Mesothelial cell of epicardium (in vitro differentiated cells): ENCODE results near the gene TERF2IP. TPM values are rescaled to one million over a fixed set of nuclear protein-coding genes. Genes with fewer than 3 reads are reported as not detected.

Source experiments
- DNase-seq, 2 experiments: peaks; one replicate each; pipeline ENCODE4 v3.0.0; 2021; ENCODE audit warnings: low spot score in 2 of 2; ENCODE audit not compliant: unreplicated experiment in 2 of 2
- H3K27ac Mint-ChIP-seq: 2 replicates; pipeline ENCODE4 v1.8.0; 2021; ENCODE audit warnings: mixed read lengths
- H3K27me3 Mint-ChIP-seq: 2 replicates; pipeline ENCODE4 v1.8.0; 2021; ENCODE audit warnings: low read depth, mixed read lengths
- H3K36me3 Mint-ChIP-seq: 2 replicates; pipeline ENCODE4 v1.8.0; 2021; ENCODE audit warnings: mixed read lengths
- H3K4me1 Mint-ChIP-seq: 2 replicates; pipeline ENCODE4 v1.8.0; 2021; ENCODE audit warnings: mixed read lengths
- H3K4me3 Mint-ChIP-seq: 2 replicates; pipeline ENCODE4 v1.8.0; 2021; ENCODE audit warnings: mild to moderate bottlenecking, moderate library complexity, mixed read lengths
- H3K9me3 Mint-ChIP-seq: 2 replicates; pipeline ENCODE4 v1.8.0; 2021; ENCODE audit warnings: mixed read lengths
- CTCF ChIP-seq: fragments of 200-600 bp; sonication (generic); IDR thresholded peaks from one replicate; pipeline ENCODE4 v1.5.0; 2021; ENCODE audit warnings: antibody characterized with exemption; ENCODE audit not compliant: unreplicated experiment
- total RNA-seq: library from RNA; stranded (reverse); gene quantifications from 3 replicates; pipeline ENCODE4 v1.2.1, GENCODE V29; 2021

Gene TERF2IP
- total RNA-seq, 1 donor from 2014 or later = 51.0 TPM

DNA sequence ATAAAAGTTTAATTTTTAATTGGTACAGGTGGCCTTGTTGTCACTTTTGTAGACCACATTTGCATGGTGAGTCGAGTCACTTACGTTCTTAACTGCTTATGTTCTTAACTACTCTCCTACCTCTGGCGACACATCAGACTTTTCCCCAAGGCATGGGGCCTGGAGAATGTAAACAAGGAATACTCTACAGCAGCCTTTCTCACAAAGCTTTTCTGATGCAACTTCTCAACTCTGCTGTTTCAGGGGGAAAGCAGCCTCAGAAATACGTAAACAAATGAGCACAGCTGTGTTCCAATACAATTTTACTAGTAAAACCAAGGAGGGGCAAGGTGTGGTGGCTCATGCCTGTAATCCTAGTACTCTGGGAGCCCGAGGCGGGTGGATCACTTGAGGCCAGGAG, 7.0 kb upstream of the TERF2IP start:
- peaks cover 42% of the 10 kb centered on the region for H3K36me3 Mint-ChIP-seq
- TF ChIP-seq CTCF = no peak
- no peaks in the 10 kb centered on the region for H3K9me3 Mint-ChIP-seq
- no peak overlapping the region for H3K27ac Mint-ChIP-seq
- H3K4me1 Mint-ChIP-seq = peaks cover 8% of the 10 kb centered on the region
- H3K27me3 Mint-ChIP-seq = no peaks in the 10 kb centered on the region
- no peak for DNase-seq
- H3K4me3 Mint-ChIP-seq = no peak overlapping the region

GRCh38 chr16:75644240-75645012, 3.1 kb upstream of the TERF2IP start:
- Mint-ChIP-seq H3K27me3 (no peaks in the 10 kb centered on the region), H3K36me3 (peaks cover 21% of the 10 kb centered on the region), H3K27ac (no peak overlapping the region), H3K4me1 (peaks cover 18% of the 10 kb centered on the region), H3K9me3 (no peaks in the 10 kb centered on the region), H3K4me3 (peak overlapping the region; percentile 0)
- TF ChIP-seq CTCF = no peak
- DNase-seq = no peak

GRCh38 chr16:75647112-75647491, 471 bp upstream of the TERF2IP start:
- Mint-ChIP-seq H3K4me1 (peaks cover 41% of the 10 kb centered on the region), H3K36me3 (peaks cover 4% of the 10 kb centered on the region), H3K27me3 (no peaks in the 10 kb centered on the region), H3K27ac (peak overlapping the region; percentile 99), H3K4me3 (peak overlapping the region; percentile 100), H3K9me3 (no peaks in the 10 kb centered on the region)
- no peak for DNase-seq
- TF ChIP-seq CTCF = no peak

DNA sequence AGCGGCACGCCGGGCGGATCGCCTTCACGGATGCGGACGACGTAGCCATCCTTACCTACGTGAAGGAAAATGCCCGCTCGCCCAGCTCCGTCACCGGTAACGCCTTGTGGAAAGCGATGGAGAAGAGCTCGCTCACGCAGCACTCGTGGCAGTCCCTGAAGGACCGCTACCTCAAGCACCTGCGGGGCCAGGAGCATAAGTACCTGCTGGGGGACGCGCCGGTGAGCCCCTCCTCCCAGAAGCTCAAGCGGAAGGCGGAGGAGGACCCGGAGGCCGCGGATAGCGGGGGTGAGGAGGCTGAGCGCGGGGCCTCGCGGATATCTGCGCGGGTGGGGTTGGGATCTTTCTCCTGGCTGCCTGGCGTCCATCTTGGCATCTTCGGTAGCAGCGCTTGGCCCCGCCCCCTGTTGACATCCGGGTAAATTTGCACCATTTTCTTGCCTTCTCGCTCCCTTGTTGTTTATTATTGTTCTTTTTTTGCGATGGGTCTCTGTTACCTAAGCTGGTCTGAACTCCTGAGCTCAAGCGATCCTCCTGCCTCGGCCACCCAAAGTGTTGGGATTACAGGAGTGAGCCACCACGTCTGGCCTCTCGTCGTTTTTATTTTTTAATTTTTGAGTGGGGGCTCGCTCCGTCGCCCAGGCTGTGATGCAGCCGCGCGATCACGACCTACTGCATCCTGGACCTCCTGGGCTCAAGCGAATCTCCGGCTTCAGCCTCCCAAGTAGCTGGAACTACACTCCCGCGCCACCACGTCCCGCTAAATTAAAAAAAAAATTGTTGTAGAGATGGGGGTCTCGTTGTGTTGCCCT, 898 bp downstream of the TERF2IP start:
- peak; percentile 47 to 81 for DNase-seq
- peak overlapping the region; percentile 100 for H3K4me3 Mint-ChIP-seq

DNA sequence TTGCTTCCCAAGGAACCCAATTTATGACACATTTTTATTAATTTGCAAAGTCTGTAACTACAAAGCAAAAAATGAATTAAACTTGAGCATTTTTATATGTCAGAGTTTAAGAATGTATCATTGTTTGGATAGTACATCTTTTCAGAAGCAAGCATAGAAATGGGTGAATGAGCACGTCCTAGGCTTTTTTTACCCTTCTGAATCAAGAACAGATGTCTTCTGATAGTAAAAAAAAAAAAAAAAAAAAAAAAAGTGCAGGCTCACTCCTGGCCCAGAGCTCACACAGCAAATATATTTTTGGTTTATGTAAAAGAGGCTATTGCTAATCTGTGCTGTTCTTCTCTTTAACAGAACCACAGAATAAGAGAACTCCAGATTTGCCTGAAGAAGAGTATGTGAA, 6.3 kb downstream of the TERF2IP start:
- Mint-ChIP-seq H3K27me3 (no peaks in the 10 kb centered on the region), H3K4me1 (peaks cover 33% of the 10 kb centered on the region), H3K36me3 (peaks cover 26% of the 10 kb centered on the region), H3K27ac (peak overlapping the region; percentile 61), H3K9me3 (no peaks in the 10 kb centered on the region), H3K4me3 (no peak overlapping the region)
- TF ChIP-seq CTCF = no peak
- DNase-seq = no peak

More for the DNA sequence above, 898 bp downstream of the TERF2IP start:
- H3K36me3 Mint-ChIP-seq = no peaks in the 10 kb centered on the region
- H3K4me1 Mint-ChIP-seq = peaks cover 48% of the 10 kb centered on the region
- TF ChIP-seq CTCF = no peak
- no peaks in the 10 kb centered on the region for H3K27me3 Mint-ChIP-seq
- H3K9me3 Mint-ChIP-seq = no peaks in the 10 kb centered on the region
- H3K27ac Mint-ChIP-seq = peak overlapping the region; percentile 97
